IMR-90 (cell line): ENCODE results near the gene ATP2A3. TPM values are rescaled to one million over a fixed set of nuclear protein-coding genes. Genes with fewer than 3 reads are reported as not detected.
A peak's percentile ranks its signal among the peaks of the same experiment; 100 is the strongest.

ENCODE experiments used
- ATAC-seq: fragments of 200-7000 bp; cut with Tn5 transposase; 2 replicates; pipeline ENCODE4 v1.9.1; 2020; ENCODE audit warnings: low read depth, mild to moderate bottlenecking, moderate library complexity
- BruUV-seq: library from RNA; stranded (reverse); fragments of 400-500 nt; replicated peaks from 2 replicates; lab custom pipeline; 2021; lab: Mats Ljungman, UMichigan
- CTCF ChIA-PET: fragments of 300-600 bp; formaldehyde crosslinking; extraction: SDS; loops from one replicate; lab custom pipeline; 2021; ENCODE audit warnings: antibody characterized with exemption; lab: Yijun Ruan, JAX
- POLR2A ChIA-PET: fragments of 300-600 bp; sonication (Branson Sonifier 250); formaldehyde crosslinking; loops from one replicate; lab custom pipeline; 2022; ENCODE audit warnings: antibody characterized with exemption; ENCODE audit not compliant: unreplicated experiment; lab: Charles Lee
- DNase-seq: peaks from one replicate; pipeline ENCODE4 v3.0.0; 2013
- H2AFZ ChIP-seq: replicated peaks from 2 replicates; pipeline ENCODE3; 2013; ENCODE audit warnings: low read length, mild to moderate bottlenecking; ENCODE audit not compliant: poor library complexity
- H2AK5ac ChIP-seq: 2 replicates; pipeline ENCODE4 v1.6.1; 2013; ENCODE audit warnings: low read depth, low read length, inconsistent platforms
- H2AK9ac ChIP-seq: replicated peaks from 2 replicates; pipeline ENCODE3; 2013; ENCODE audit warnings: mild to moderate bottlenecking, low read depth, low read length, moderate library complexity; ENCODE audit not compliant: poor library complexity
- H2BK120ac ChIP-seq: 2 replicates; pipeline ENCODE4 v1.6.1; 2013; ENCODE audit warnings: low read depth, low read length, inconsistent platforms
- H2BK15ac ChIP-seq: 3 replicates; pipeline ENCODE4 v1.6.1; 2013; ENCODE audit warnings: low read depth, low read length, inconsistent platforms
- H2BK20ac ChIP-seq: 2 replicates; pipeline ENCODE4 v1.6.1; 2013; ENCODE audit warnings: low read depth, mild to moderate bottlenecking, inconsistent platforms, low read length, moderate library complexity
- H2BK5ac ChIP-seq: 2 replicates; pipeline ENCODE4 v1.6.1; 2013; ENCODE audit warnings: mild to moderate bottlenecking, low read depth, low read length, inconsistent platforms; ENCODE audit not compliant: poor library complexity, severe bottlenecking
- H3K14ac ChIP-seq: replicated peaks from 2 replicates; pipeline ENCODE4 v1.6.1; 2013; ENCODE audit warnings: low read depth, low read length, inconsistent platforms
- H3K18ac ChIP-seq: 2 replicates; pipeline ENCODE4 v1.6.1; 2013; ENCODE audit warnings: low read depth, low read length, control low read depth
- H3K23ac ChIP-seq: 2 replicates; pipeline ENCODE4 v1.6.1; 2013; ENCODE audit warnings: low read depth, low read length, inconsistent platforms
- H3K27ac ChIP-seq: 2 replicates; pipeline ENCODE4 v1.5.1; 2013; ENCODE audit warnings: mild to moderate bottlenecking, control low read depth, low read length; ENCODE audit not compliant: insufficient read depth
- H3K27me3 ChIP-seq: 2 replicates; pipeline ENCODE4 v1.6.1; 2013; ENCODE audit warnings: low read length; ENCODE audit not compliant: control insufficient read depth, insufficient read depth
- H3K36me3 ChIP-seq: 2 replicates; pipeline ENCODE4 v1.6.1; 2013; ENCODE audit warnings: low read length, mixed read lengths; ENCODE audit not compliant: control insufficient read depth, insufficient read depth
- H3K4ac ChIP-seq: 2 replicates; pipeline ENCODE4 v1.6.1; 2013; ENCODE audit warnings: low read depth, low read length, inconsistent platforms
- H3K4me1 ChIP-seq: 2 replicates; pipeline ENCODE4 v1.6.1; 2013; ENCODE audit warnings: low read length, mixed read lengths; ENCODE audit not compliant: control insufficient read depth, insufficient read depth
- H3K4me2 ChIP-seq: 2 replicates; pipeline ENCODE4 v1.6.1; 2013; ENCODE audit warnings: low read depth, mild to moderate bottlenecking, control low read depth, low read length, moderate library complexity
- H3K4me3 ChIP-seq: 2 replicates; pipeline ENCODE4 v1.5.1; 2013; ENCODE audit warnings: low read depth, mild to moderate bottlenecking, control low read depth, low read length, moderate library complexity; ENCODE audit not compliant: insufficient read depth
- H3K56ac ChIP-seq: 2 replicates; pipeline ENCODE4 v1.6.1; 2013; ENCODE audit warnings: low read length, inconsistent platforms; ENCODE audit not compliant: insufficient read depth; ENCODE audit errors: extremely low read depth
- H3K79me1 ChIP-seq, 2 experiments: 2 replicates each; pipeline ENCODE4 v1.6.1; 2013; ENCODE audit warnings: low read length in 2 of 2, inconsistent platforms in 1 of 2, low read depth in 1 of 2
- H3K9ac ChIP-seq: 2 replicates; pipeline ENCODE4 v1.6.1; 2013; ENCODE audit warnings: low read depth, low read length, control low read depth
- H3K9me1 ChIP-seq: 2 replicates; pipeline ENCODE4 v1.6.1; 2013; ENCODE audit warnings: low read length, inconsistent platforms; ENCODE audit not compliant: insufficient read depth
- H3K9me3 ChIP-seq: 2 replicates; pipeline ENCODE4 v1.6.1; 2013; ENCODE audit warnings: low read length; ENCODE audit not compliant: control insufficient read depth, insufficient read depth
- H4K20me1 ChIP-seq: 2 replicates; pipeline ENCODE4 v1.6.1; 2013; ENCODE audit warnings: low read length, inconsistent platforms; ENCODE audit not compliant: insufficient read depth
- H4K5ac ChIP-seq: 2 replicates; pipeline ENCODE4 v1.6.1; 2013; ENCODE audit warnings: mild to moderate bottlenecking, low read depth, low read length, control low read depth
- H4K8ac ChIP-seq, 2 experiments: 2 replicates each; pipeline ENCODE4 v1.6.1; 2013; ENCODE audit warnings: low read depth in 2 of 2, low read length in 2 of 2, control low read depth in 1 of 2, inconsistent platforms in 1 of 2
- H4K91ac ChIP-seq: 2 replicates; pipeline ENCODE4 v1.6.1; 2013; ENCODE audit warnings: low read depth, low read length, inconsistent platforms; ENCODE audit not compliant: insufficient read depth
- BHLHE40 ChIP-seq: fragments of 150-350 bp; IDR thresholded peaks from 2 replicates; pipeline ENCODE4 v1.6.1; 2016; ENCODE audit warnings: mild to moderate bottlenecking, low read depth, low read length
- CEBPB ChIP-seq: IDR thresholded peaks from 2 replicates; pipeline ENCODE4 v1.6.1; 2012; ENCODE audit warnings: low read depth, low read length, improper control_type of control experiment
- WGBS, 2 experiments: methylation state at CpG; one replicate each; pipeline versions ENCODE4 v1.1.5 to v1.1.7; 2013; ENCODE audit warnings: missing lambda C conversion rate in 2 of 2; ENCODE audit not compliant: insufficient read length in 1 of 2; ENCODE audit errors: extremely low coverage in 2 of 2; 5-methylcytosine and 5-hydroxymethylcytosine counted together
- dilution Hi-C: fragments of 300-500 bp; cut with HindIII; formaldehyde crosslinking; loops from one replicate; pipeline ENCODE4 v1.14.3; 2018; ENCODE audit warnings: low sequenced_read_pairs; ENCODE audit not compliant: unreplicated experiment
- in situ Hi-C: fragments of 300-500 bp; cut with MboI; formaldehyde crosslinking; loops from 3 replicates; pipeline ENCODE4 v1.14.3; 2019; ENCODE audit warnings: low sequenced_read_pairs, inconsistent platforms, mixed read lengths
- intact Hi-C: fragments of 100-400 bp; cut with micrococcal nuclease; formaldehyde crosslinking; loops from 2 replicates; pipeline ENCODE4 v1.10.0; 2022
- polyA plus RNA-seq, 3 experiments: library from polyadenylated mRNA; depleted of rRNA; stranded (reverse); fragments of >200 nt; gene quantifications; 2 replicates each; pipeline ENCODE4 v1.2.3, GENCODE V29; 2012; ENCODE audit warnings: low replicate concordance in 1 of 3
- total RNA-seq: library from RNA; depleted of rRNA; stranded (reverse); fragments of >200 nt; gene quantifications from 2 replicates; pipeline ENCODE4 v1.2.3, GENCODE V29; 2012

The ATP2A3 gene
- total and polyA plus RNA-seq, 2 of the 4 experiments (the other 2 are of a cell fraction), result 0.18 to 0.63 TPM

- Histone ChIP-seq H2AK5ac (peak overlapping the region; percentile 47), H3K4me3 (no peak overlapping the region), H2BK15ac (peak overlapping the region; percentile 15; the same call in 1 of the 3 replicates), H3K9me1 (peaks cover 26% of the 10 kb centered on the region), H3K4ac (peak overlapping the region; percentile 8), H4K20me1 (peaks cover 19% of the 10 kb centered on the region), H3K18ac (no peak overlapping the region), H2BK20ac (no peak overlapping the region), H3K9ac (no peak overlapping the region), H4K91ac (no peak overlapping the region), H4K8ac (peak overlapping the region in 1 of 2 experiments; percentile 73; a peak in 1 of 4 replicates), H3K9me3 (no peaks in the 10 kb centered on the region), H3K36me3 (peaks cover 42% of the 10 kb centered on the region), H3K27me3 (no peaks in the 10 kb centered on the region), H2BK120ac (0 out of 2 replicates have a peak overlapping the region, but pooled peaks have one; percentile 17), H3K23ac (no peak overlapping the region), H3K14ac (0 out of 2 replicates have a peak overlapping the region, but pooled peaks have one; percentile 27), H2BK5ac (peak overlapping the region; percentile 82), H2AFZ (peak overlapping the region; percentile 38), H3K4me1 (peaks cover 23% of the 10 kb centered on the region), H3K56ac (no peak overlapping the region), H2AK9ac (no peak overlapping the region), H3K27ac (peak overlapping the region; percentile 68), H4K5ac (no peak overlapping the region), H3K79me1 (peaks cover 0 to 26% of the 10 kb centered on the region in 2 experiments; a peak in 2 of 4 replicates), H3K4me2 (peak overlapping the region; percentile 66; the same call in 1 of the 2 replicates)
- WGBS, 2 experiments, result 60% methylated on average over 7 of the region's 26 CpGs; no CpG with 5 or more reads in 1 of the 2 experiments
- dilution Hi-C loops (no loop called here), in situ Hi-C loops (loop anchor here (5.0 to 25.0 kb wide), 2 partner anchors 96 to 271 kb away; no protein-coding TSS in a partner anchor), intact Hi-C loops (loop anchor here (1.0 to 2.0 kb wide), 2 partner anchors 73 to 94 kb away; no protein-coding TSS in a partner anchor)
- peak; percentile 93 for ATAC-seq
- TF ChIP-seq BHLHE40, result peak; percentile 72; the same call in 1 of the 2 replicates
- TF ChIP-seq CEBPB, result no peak
- BruUV-seq, result no TSS peak
- CTCF ChIA-PET, result interaction anchor here (0.7 to 2.6 kb wide), 9 partner anchors 9 to 271 kb away, joined by 3 to 11 read pairs (median 3); no protein-coding TSS in a partner anchor
- DNase-seq, result peak; percentile 92
- POLR2A ChIA-PET, result no interaction called here
Observed at GRCh38 chr17:4008441-4009185, 44.4 kb upstream of the ATP2A3 start.
